HG02885 (cell line): ENCODE data around the gene CTNND1.
"Not testable (repeated sequence)": the region's sequence is repeated elsewhere in the genome, so short reads cannot be mapped to it uniquely, and the experiment has no call there.

Experiments
- ATAC-seq: cut with Tn5 transposase; IDR thresholded peaks from one replicate; pipeline ENCODE4 v1.9.1; 2021; ENCODE audit warnings: mild to moderate bottlenecking; ENCODE audit not compliant: unreplicated experiment, poor library complexity

The CTNND1 gene

GRCh38 chr11:57838609-57839008, 77.0 kb downstream of the CTNND1 start:
- not testable (repeated sequence) for ATAC-seq

- no peak for ATAC-seq
These were observed 81.3 kb downstream of the CTNND1 start for GRCh38 chr11:57842873-57843272.

- ATAC-seq = no peak
These were observed 106.4 kb downstream of the CTNND1 start for GRCh38 chr11:57867966-57868365.

GRCh38 chr11:57868491-57868890, 106.9 kb downstream of the CTNND1 start:
- ATAC-seq = no peak
